ENCODE measurements around the gene SLX4. TPM values are rescaled to one million over a fixed set of nuclear protein-coding genes. Genes with fewer than 3 reads are reported as not detected.

SLX4 gene
- total RNA-seq, 4 donors from 2014 or later: 1.2 to 6.2 (median 4.8) TPM

GRCh38 chr16:3570420-3571062 is 40.9 kb downstream of the SLX4 start:
- H3K9me3 ChIP-seq: no peaks in the 10 kb centered on the region
- TF ChIP-seq CTCF (IDR thresholded peaks at IDR 0.05): no peak
- TF ChIP-seq POLR2A (IDR thresholded peaks at IDR 0.05): no peak
- intact Hi-C loops (cut with DNase I; ENCODE audit: low total_unique reads): no loop called here
- no peak overlapping the region for H3K27ac ChIP-seq
- no peak overlapping the region for H3K4me3 ChIP-seq
- no peaks in the 10 kb centered on the region for H3K4me1 ChIP-seq
- no peaks in the 10 kb centered on the region for H3K36me3 ChIP-seq
- no peaks in the 10 kb centered on the region for H3K27me3 ChIP-seq
- no peak for DNase-seq

GRCh38 chr16:3569851-3570250 is 41.6 kb downstream of the SLX4 start:
- no peak overlapping the region for H3K27ac ChIP-seq
- intact Hi-C loops (cut with DNase I; ENCODE audit: low total_unique reads): no loop called here

GRCh38 chr16:3566990-3567389 is 44.4 kb downstream of the SLX4 start:
- no peak overlapping the region for H3K27ac ChIP-seq
- DNase-seq: no peak
- H3K4me1 ChIP-seq: no peaks in the 10 kb centered on the region
- intact Hi-C loops (cut with DNase I; ENCODE audit: low total_unique reads): no loop called here
- H3K9me3 ChIP-seq: no peaks in the 10 kb centered on the region
- H3K27me3 ChIP-seq: no peaks in the 10 kb centered on the region
- no peaks in the 10 kb centered on the region for H3K36me3 ChIP-seq
- TF ChIP-seq CTCF (IDR thresholded peaks at IDR 0.05): no peak
- TF ChIP-seq POLR2A (IDR thresholded peaks at IDR 0.05): no peak
- H3K4me3 ChIP-seq: no peak overlapping the region

More at GRCh38 chr16:3569851-3570250, 41.6 kb downstream of the SLX4 start:
- no peak overlapping the region for H3K4me3 ChIP-seq
- H3K4me1 ChIP-seq: no peaks in the 10 kb centered on the region
- no peak for DNase-seq
- H3K9me3 ChIP-seq: no peaks in the 10 kb centered on the region
- no peak for TF ChIP-seq POLR2A (IDR thresholded peaks at IDR 0.05)
- no peak for TF ChIP-seq CTCF (IDR thresholded peaks at IDR 0.05)
- H3K27me3 ChIP-seq: no peaks in the 10 kb centered on the region
- H3K36me3 ChIP-seq: no peaks in the 10 kb centered on the region

GRCh38 chr16:3564889-3565141 is 46.6 kb downstream of the SLX4 start:
- H3K27me3 ChIP-seq: no peaks in the 10 kb centered on the region
- H3K4me1 ChIP-seq: no peaks in the 10 kb centered on the region
- H3K4me3 ChIP-seq: no peak overlapping the region
- no peak for TF ChIP-seq CTCF (IDR thresholded peaks at IDR 0.05)
- TF ChIP-seq POLR2A (IDR thresholded peaks at IDR 0.05): no peak
- DNase-seq: no peak
- no peaks in the 10 kb centered on the region for H3K36me3 ChIP-seq
- intact Hi-C loops (cut with DNase I; ENCODE audit: low total_unique reads): no loop called here
- H3K27ac ChIP-seq: no peak overlapping the region
- H3K9me3 ChIP-seq: no peaks in the 10 kb centered on the region

- no peak overlapping the region for H3K27ac ChIP-seq
- H3K4me3 ChIP-seq: no peak overlapping the region
- no peaks in the 10 kb centered on the region for H3K4me1 ChIP-seq
- no peak for DNase-seq
- no peaks in the 10 kb centered on the region for H3K9me3 ChIP-seq
- H3K27me3 ChIP-seq: no peaks in the 10 kb centered on the region
- intact Hi-C loops (cut with DNase I; ENCODE audit: low total_unique reads): no loop called here
- TF ChIP-seq CTCF (IDR thresholded peaks at IDR 0.05) (no peak), POLR2A (IDR thresholded peaks at IDR 0.05) (no peak)
- H3K36me3 ChIP-seq: no peaks in the 10 kb centered on the region
Measured at GRCh38 chr16:3564130-3564888, 47.1 kb downstream of the SLX4 start.
